HG03520 (cell line): ENCODE measurements around the gene ADCY9.
"Not testable (repeated sequence)": the region's sequence is repeated elsewhere in the genome, so short reads cannot be mapped to it uniquely, and the experiment has no call there.

Experiments
- ATAC-seq: cut with Tn5 transposase; IDR thresholded peaks from one replicate; pipeline ENCODE4 v1.9.1; 2021; ENCODE audit warnings: mild to moderate bottlenecking, moderate library complexity; ENCODE audit not compliant: unreplicated experiment

ADCY9 gene

DNA sequence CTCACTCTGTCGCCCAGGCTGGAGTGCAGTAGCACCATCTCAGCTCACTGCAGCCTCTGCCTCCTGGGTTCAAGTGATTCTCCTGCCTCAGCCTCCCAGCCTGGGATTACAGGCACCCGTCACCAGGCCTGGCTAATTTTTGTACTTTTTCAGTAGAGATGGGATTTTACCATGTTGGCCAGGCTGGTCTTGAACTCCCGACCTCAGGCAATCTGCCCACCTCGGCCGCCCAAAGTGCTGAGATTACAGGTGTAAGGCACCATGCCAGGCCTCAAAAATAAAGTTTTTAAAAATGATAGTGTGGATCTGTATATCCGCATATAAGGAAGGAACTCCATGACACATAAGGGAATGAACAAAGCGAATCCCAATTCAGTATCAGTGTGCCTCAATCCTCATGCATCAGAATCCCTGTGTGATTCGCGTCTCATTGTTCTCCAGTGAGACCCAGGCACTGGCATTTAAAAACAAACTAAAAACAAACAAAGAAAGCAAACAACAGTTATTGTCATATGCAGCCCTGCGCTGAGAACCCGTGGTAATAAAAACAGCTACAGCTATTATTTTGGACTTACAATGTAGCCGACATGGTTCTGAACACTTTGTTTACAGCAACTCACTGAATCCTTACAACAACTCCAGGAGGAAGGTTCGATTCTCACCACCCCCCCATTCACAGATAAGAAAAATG lies 181.6 kb downstream of the ADCY9 start:
- no peak for ATAC-seq

DNA sequence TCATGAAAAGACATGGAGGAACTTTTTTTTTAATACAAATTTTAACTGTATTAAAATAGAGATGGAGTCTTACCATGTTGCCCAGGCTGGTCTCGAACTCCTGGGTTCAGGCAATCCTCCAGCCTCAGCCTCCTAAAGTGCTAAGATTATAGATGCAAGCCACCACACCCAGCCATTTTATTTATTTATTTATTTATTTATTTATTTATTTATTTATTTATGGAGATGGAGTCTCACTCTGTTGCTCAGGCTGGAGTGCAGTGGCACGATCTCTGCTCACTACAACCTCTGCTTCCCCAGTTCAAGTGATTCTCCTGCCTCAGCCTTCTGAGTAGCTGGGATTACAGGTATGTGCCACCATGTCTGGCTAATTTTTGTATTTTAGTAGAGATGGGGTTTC lies 189.1 kb downstream of the ADCY9 start:
- ATAC-seq = not testable (repeated sequence)

DNA sequence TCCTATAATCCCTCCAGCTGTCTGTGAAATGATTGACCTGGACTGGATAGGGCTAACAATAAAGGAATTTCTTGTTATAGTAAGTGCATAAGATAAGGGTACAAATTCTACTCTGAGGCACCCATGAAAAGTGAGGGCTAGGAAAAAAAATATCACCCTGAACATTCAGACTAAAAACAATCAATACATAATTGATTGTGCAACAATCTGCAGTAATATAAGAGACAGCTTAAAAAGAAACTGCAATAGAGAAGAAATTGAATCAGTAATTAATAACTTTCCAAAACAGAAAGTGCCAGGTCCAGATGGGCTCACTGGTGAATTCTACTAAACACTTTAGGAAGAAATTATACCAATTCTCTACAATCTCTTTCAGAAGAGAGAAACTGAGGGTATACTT lies 191.5 kb downstream of the ADCY9 start:
- no peak for ATAC-seq

DNA sequence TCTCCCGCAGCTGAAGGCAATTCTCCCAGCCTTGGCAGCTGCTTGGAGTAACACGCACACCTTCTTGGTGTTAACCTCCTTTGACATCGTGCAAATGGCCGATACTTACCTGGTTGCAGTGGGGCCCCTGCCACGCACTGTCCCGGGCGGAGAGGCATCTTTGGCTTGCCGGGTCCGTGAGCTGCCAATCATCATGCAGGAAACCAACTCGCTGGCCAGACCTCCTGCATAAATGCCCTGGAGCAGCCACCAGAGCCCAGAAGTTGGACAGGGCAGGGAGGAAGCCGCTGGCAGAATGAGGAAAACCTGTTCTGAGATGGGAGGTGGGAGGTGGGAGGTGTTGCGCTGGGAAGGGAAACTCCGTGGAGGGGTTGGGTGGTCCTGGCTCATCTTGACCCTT lies 194.0 kb downstream of the ADCY9 start:
- ATAC-seq = no peak

DNA sequence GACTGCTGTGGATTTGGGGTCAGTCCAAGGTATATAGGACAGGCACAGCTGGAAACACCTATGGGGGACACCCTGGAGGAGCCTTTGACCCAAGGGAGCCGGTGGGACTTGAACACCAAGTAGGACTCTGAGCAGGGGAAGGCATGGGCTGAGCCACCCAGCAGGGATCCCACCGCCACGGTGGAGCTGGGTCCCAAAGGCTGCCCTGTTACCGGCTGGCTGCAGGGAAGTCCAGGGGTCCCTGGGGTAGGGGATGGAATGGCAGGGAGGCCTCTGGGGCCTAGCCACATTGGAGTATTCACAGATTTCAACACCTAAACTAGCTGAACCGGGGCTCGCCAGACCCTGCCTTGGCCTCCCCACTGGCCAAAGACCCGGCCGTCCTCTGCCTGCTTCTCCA lies 196.0 kb downstream of the ADCY9 start:
- no peak for ATAC-seq

DNA sequence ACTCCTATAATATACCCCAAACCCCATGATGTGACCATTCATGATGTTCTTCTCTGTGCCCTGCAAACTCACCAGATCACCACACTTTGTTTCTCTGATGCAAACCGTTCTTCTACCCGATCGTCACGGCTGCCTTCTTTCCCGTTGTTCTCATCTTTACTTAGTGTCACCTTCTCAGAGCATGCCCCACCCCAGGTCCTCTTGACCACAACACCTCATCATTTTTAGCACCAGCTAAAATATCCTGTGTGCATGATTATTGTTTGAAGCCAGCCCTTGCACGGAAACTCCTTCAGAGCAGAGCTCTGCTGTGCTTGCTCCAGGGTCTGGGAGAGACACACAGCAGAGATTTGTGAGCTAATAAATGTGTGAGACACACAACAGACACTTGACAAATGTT lies 196.8 kb downstream of the ADCY9 start:
- ATAC-seq = no peak

DNA sequence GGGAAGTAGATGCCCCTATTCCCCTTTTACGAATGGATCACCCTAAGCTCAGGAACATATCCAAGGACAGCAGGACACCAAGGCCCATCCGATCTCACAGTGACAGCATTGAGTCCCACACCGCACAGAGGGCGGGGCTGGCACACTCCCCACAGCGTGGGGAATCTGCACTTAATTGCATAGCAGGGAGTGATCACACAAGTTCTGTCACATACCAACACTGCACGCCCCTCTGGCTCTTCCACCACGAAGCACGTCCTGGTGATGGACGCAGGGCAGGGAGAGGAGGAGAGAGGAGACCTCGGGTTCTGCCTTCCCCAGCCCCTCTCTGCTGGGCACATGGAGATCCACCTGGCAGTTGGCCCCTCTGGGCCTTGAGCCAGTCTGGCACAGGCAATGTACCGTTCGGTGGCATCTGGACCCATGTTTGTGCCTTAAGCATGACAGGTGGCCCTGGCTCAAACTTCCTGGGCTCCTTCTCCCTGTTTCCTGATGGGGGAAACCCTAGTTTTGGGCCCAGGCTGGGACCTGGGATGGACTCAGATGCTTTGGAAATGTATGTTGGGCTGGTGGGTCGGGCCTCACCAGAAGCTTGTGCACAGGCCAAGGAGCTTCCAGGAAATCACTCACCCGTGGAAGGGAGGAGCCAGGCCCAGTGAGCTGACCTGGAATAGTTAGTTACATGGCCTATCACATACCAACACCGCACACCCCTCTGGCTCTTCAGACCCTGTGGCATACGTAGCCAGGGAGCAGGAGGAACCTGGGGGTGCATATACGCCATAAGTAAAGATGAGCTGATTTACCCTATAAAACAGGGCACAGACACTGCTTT lies 200.6 kb downstream of the ADCY9 start:
- ATAC-seq = no peak

DNA sequence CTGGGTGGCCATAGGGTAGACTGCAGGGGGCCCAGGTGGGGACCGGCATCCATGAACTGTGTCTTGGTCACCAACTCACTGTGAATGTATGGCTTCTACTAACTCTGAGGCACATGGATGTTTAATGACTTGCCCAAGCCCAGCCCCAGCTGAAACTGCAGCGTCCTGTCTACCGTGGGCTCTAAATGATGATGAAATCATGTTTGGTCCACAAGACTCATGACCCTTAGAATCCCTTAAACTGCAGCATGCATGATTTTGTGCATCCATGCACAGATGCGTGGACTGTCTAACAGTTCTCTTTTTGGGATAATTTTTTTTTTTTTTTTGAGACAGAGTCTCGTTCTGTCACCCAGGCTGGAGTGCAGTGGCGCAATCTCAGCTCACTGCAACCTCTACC lies 203.3 kb downstream of the ADCY9 start:
- ATAC-seq = no peak
